HEK293T (cell line): ENCODE results near the gene VSTM2L.

ENCODE experiments used
- CTCF ChIA-PET: fragments of 350-600 bp; formaldehyde crosslinking; extraction: SDS; loops from one replicate; lab custom pipeline; 2021; ENCODE audit warnings: antibody characterized with exemption, inconsistent platforms; lab: Yijun Ruan, JAX
- POLR2A ChIA-PET: fragments of 350-600 bp; formaldehyde crosslinking; extraction: SDS; loops from one replicate; lab custom pipeline; 2020; ENCODE audit warnings: antibody characterized with exemption, inconsistent platforms; lab: Yijun Ruan, JAX
- DNase-seq: peaks from one replicate; pipeline ENCODE4 v3.0.0; 2012; ENCODE audit warnings: mixed read lengths; ENCODE audit errors: extremely low spot score
- ARNT ChIP-seq: fragments of 450-650 bp; IDR thresholded peaks from 2 replicates; pipeline ENCODE4 v1.6.1; 2017; ENCODE audit warnings: mild to moderate bottlenecking
- BHLHE40 ChIP-seq: fragments of 450-650 bp; IDR thresholded peaks from 2 replicates; pipeline ENCODE4 v1.6.1; 2016; ENCODE audit warnings: mild to moderate bottlenecking, moderate library complexity, borderline replicate concordance
- CTBP1 ChIP-seq: fragments of 450-650 bp; IDR thresholded peaks from 2 replicates; pipeline ENCODE4 v1.6.1; 2016; ENCODE audit warnings: borderline replicate concordance
- ELF4 ChIP-seq: fragments of 450-650 bp; IDR thresholded peaks from 2 replicates; pipeline ENCODE4 v1.6.1; 2017; ENCODE audit warnings: antibody characterized with exemption
- FOXA1 ChIP-seq: fragments of 450-650 bp; IDR thresholded peaks from 2 replicates; pipeline ENCODE4 v1.6.1; 2016; ENCODE audit warnings: mild to moderate bottlenecking
- FOXK2 ChIP-seq: fragments of 450-650 bp; IDR thresholded peaks from 2 replicates; pipeline ENCODE4 v1.6.1; 2016; ENCODE audit warnings: mild to moderate bottlenecking
- FOXM1 ChIP-seq: fragments of 450-650 bp; IDR thresholded peaks from 2 replicates; pipeline ENCODE4 v1.6.1; 2017; ENCODE audit warnings: mild to moderate bottlenecking, borderline replicate concordance
- HDGF ChIP-seq: fragments of 450-650 bp; IDR thresholded peaks from 2 replicates; pipeline ENCODE4 v1.6.1; 2017; ENCODE audit warnings: antibody characterized with exemption, borderline replicate concordance
- L3MBTL2 ChIP-seq: fragments of 450-650 bp; conservative IDR thresholded peaks from 2 replicates; pipeline ENCODE4 v1.6.1; 2016; ENCODE audit warnings: mild to moderate bottlenecking
- LEF1 ChIP-seq: fragments of 450-650 bp; IDR thresholded peaks from 2 replicates; pipeline ENCODE4 v1.6.1; 2017; ENCODE audit warnings: mild to moderate bottlenecking, borderline replicate concordance
- NFRKB ChIP-seq: fragments of 450-650 bp; IDR thresholded peaks from 2 replicates; pipeline ENCODE4 v1.6.1; 2016; ENCODE audit warnings: mild to moderate bottlenecking, moderate library complexity
- SP1 ChIP-seq: fragments of 450-650 bp; IDR thresholded peaks from 2 replicates; pipeline ENCODE4 v1.6.1; 2017
- SUZ12 ChIP-seq: fragments of 450-650 bp; IDR thresholded peaks from 2 replicates; pipeline ENCODE4 v1.6.1; 2016; ENCODE audit warnings: mild to moderate bottlenecking
- TARDBP ChIP-seq: fragments of 450-650 bp; IDR thresholded peaks from 2 replicates; pipeline ENCODE4 v1.6.1; 2016
- ZNF384 ChIP-seq: fragments of 450-650 bp; IDR thresholded peaks from 2 replicates; pipeline ENCODE4 v1.6.1; 2016
- TF ChIP-seq, protein P1 (sequence below): fragments of 450-650 bp; IDR thresholded peaks from 2 replicates; pipeline ENCODE4 v1.6.1; 2016

VSTM2L gene

DNA sequence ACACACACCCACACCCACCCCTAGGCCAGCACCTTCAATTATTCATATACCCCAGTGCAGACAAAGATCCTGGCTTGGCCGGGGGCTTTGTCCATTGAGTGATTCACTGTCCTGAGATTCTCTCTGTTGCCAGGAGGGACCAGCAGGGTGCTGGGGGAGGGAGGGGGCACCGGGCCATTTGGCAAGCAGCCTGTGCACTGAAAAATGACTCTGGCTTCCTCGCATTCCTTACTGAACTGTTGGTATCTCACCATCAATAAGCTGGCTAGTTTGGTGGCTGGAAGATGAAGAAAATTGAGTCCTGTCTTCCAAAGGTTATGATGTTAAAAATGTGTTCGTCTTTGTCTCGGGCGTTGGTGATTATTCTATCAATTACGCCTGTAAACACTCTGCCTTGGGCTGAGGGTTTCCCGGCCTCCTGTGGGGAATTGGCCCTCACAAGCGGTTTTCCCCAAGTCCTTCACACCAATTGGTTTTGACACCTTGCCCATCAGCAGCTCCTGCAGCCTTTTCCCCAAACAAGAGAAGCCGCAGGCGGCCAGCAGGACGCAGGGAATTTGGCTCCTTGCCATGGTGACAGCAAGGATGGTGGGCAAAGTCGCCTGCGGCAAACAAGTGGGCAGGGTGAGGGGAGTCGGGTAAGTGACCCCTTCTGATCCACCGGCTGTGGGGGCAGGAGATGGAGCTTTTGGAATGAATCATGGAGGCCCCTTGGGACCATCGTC is 4.9 kb downstream of the VSTM2L start:
- TF ChIP-seq TARDBP, result no peak
- TF ChIP-seq FOXA1, result no peak
- TF ChIP-seq CTBP1, result no peak
- no peak for TF ChIP-seq ELF4
- TF ChIP-seq ZNF384, result no peak
- TF ChIP-seq NFRKB, result no peak
- no peak for TF ChIP-seq ARNT
- no peak for TF ChIP-seq LEF1
- no peak for TF ChIP-seq SP1
- TF ChIP-seq BHLHE40, result no peak
- no peak for TF ChIP-seq SUZ12
- TF ChIP-seq, protein P1, sequence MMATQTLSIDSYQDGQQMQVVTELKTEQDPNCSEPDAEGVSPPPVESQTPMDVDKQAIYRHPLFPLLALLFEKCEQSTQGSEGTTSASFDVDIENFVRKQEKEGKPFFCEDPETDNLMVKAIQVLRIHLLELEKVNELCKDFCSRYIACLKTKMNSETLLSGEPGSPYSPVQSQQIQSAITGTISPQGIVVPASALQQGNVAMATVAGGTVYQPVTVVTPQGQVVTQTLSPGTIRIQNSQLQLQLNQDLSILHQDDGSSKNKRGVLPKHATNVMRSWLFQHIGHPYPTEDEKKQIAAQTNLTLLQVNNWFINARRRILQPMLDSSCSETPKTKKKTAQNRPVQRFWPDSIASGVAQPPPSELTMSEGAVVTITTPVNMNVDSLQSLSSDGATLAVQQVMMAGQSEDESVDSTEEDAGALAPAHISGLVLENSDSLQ, result no peak
- no peak for TF ChIP-seq FOXK2
- TF ChIP-seq HDGF, result no peak
- no peak for TF ChIP-seq FOXM1
- TF ChIP-seq L3MBTL2, result no peak
- POLR2A ChIA-PET, result no interaction called here
- CTCF ChIA-PET, result no interaction called here
- DNase-seq, result peak; percentile 26

DNA sequence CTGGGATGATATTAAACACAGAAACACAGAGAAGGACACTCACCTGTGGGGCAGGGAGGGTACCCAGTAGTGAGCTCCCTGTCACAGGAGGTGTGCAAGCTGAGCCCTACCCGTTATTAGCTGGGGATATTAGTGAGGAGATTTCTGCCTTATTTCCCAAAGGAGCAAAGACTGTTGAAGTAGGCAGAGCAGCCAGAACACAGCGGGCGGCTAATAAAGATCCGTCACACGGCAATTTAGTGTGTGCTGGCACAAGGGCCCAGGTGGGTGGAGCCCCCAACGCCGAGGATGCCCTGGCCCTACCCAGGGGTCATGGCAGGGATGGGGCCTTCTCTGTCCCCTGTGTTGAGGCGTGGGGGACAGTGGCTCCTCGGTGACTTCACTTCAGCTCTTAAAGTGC is 8.3 kb downstream of the VSTM2L start:
- POLR2A ChIA-PET, result no interaction called here
- CTCF ChIA-PET, result no interaction called here
- DNase-seq, result no peak
- no peak for TF ChIP-seq ARNT
- no peak for TF ChIP-seq LEF1
- no peak for TF ChIP-seq ZNF384

DNA sequence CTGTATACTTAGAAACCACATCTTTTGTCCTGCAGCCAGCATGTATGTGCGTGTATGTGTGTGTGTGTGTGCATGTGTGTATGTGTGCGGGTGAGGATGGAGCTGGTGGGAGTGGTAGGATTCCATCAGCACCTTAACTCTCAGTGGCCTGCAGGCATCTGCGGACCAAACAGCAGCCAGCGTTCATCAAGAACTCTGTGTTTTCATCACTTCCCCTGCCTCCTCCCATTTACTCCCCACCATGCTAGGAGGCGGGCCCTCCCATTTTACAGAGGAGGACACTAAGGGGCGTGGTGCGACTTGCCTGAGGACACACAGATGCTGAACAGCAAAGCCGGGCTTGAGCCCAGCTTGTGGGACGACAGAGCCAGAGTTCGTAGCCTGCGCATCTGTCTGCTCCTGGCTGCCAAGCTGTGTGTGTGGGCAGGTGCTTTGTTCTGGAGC is 8.9 kb downstream of the VSTM2L start:
- ChIA-PET CTCF (no interaction called here), POLR2A (no interaction called here)
- no peak for TF ChIP-seq CTBP1
- no peak for TF ChIP-seq L3MBTL2
- no peak for TF ChIP-seq ARNT
- no peak for TF ChIP-seq ELF4
- no peak for TF ChIP-seq FOXK2
- no peak for TF ChIP-seq HDGF
- no peak for TF ChIP-seq SUZ12
- no peak for DNase-seq

DNA sequence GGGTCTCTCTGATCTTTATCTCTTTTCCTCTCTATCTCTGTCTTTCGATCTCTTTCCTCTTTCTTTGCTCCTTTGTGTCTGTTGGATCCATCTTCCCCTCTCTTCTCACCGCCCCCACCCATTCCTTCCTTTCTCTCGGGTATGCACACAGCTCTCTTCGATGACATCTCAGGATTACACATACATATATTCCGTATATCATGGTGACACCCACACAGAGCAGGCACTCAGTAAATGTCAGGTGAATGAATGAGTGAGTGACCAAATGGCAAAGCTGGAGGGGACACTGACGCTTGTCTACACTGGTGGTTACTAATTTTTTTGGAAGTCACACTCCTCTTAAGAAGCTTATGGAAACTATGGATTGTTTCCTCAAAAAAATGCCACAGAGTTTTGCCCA is 9.9 kb downstream of the VSTM2L start:
- ChIA-PET POLR2A (interaction anchor here (1.1 kb wide), 1 partner anchor 13 kb away, joined by 3 read pairs; no protein-coding TSS in a partner anchor), CTCF (interaction anchor here (0.6 kb wide), 1 partner anchor 19 kb away, joined by 3 read pairs; no protein-coding TSS in a partner anchor)
- DNase-seq, result no peak
- TF ChIP-seq NFRKB, result no peak
- TF ChIP-seq LEF1, result no peak
- TF ChIP-seq HDGF, result no peak
- no peak for TF ChIP-seq CTBP1
- TF ChIP-seq SUZ12, result no peak
- no peak for TF ChIP-seq ELF4
- TF ChIP-seq L3MBTL2, result no peak
- no peak for TF ChIP-seq FOXK2
- TF ChIP-seq, protein P1, result no peak
- no peak for TF ChIP-seq FOXA1
- TF ChIP-seq ARNT, result no peak
- TF ChIP-seq TARDBP, result no peak
- no peak for TF ChIP-seq FOXM1
- TF ChIP-seq BHLHE40, result no peak
- no peak for TF ChIP-seq ZNF384
- no peak for TF ChIP-seq SP1

DNA sequence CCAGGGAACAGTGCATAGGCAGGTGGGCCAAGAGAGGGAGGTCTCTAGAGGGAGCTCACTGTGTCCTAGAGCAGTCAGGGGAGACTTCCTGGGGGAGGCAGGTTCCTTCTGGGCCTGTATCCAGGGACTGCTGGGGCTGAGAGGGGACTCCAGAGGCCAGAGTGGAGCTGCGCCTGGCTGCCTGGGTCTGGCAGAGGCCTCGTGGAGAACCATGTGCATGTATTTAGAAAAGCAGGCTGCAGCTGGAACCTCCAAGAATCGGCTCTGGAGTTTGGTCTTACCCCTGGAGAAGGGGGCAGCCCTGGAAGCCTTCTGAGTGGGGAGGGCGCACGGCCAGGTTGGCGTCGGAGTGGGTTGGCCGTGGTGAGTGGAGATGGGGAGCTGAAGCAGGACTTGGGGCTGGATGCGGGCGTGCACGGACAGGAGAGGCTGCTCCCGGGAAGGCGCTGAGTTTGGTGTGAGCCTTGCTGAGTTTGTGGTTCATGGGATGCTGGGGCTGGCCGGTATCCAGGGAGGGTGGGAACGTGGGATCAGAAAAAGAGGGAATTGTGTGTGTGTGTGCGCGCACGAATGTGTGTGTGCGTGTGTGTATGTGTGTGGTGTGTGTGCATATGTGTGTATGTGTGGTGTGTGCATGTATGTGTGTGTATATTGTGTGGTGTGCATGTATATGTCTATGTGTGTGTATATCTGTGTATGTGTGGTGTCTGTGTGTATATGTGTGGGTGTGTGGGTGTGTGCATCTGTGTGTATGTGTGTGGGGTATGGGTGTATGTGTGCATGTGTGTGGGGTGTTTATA is 10.8 kb downstream of the VSTM2L start:
- TF ChIP-seq FOXK2 (no peak), FOXM1 (no peak), FOXA1 (no peak), LEF1 (no peak), NFRKB (no peak), SP1 (no peak), ZNF384 (no peak), L3MBTL2 (no peak), ELF4 (no peak), SUZ12 (no peak), TARDBP (no peak), HDGF (no peak), CTBP1 (no peak), ARNT (no peak), BHLHE40 (no peak)
- TF ChIP-seq, protein P1, result no peak
- POLR2A ChIA-PET, result interaction anchor here (1.1 kb wide), 1 partner anchor 12 kb away, joined by 3 read pairs; no protein-coding TSS in a partner anchor
- CTCF ChIA-PET, result no interaction called here
- DNase-seq, result no peak
